Tibial nerve (tissue), 4 donors: Measurements from ENCODE around the gene ARMH1. TPM values are rescaled to one million over a fixed set of nuclear protein-coding genes. Genes with fewer than 3 reads are reported as not detected.

Source experiments
- DNase-seq, 2 donors: peaks; one replicate each; pipeline ENCODE4 v3.0.0-alpha.2; 2019; ENCODE audit warnings: low spot score in 2 of 2
- H3K27ac ChIP-seq, 4 donors: fragments of 200-600 bp; sonication (generic) in 3 of 4; one replicate each; pipeline ENCODE4 v1.5.1; 2017 to 2019; ENCODE audit warnings: mild to moderate bottlenecking in 1 of 4
- H3K27me3 ChIP-seq, 2 donors: fragments of 200-600 bp; sonication (generic) in 1 of 2; one replicate each; pipeline versions ENCODE4 v1.5.1 to v1.6.0; 2017 to 2019
- H3K36me3 ChIP-seq, 3 donors: fragments of 200-600 bp; sonication (generic); one replicate each; pipeline ENCODE4 v1.5.1; 2018 to 2019
- H3K4me1 ChIP-seq, 4 donors: fragments of 200-600 bp; sonication (generic) in 3 of 4; one replicate each; pipeline ENCODE4 v1.5.1; 2017 to 2019
- H3K4me3 ChIP-seq, 4 donors: fragments of 200-600 bp; sonication (generic) in 3 of 4; one replicate each; pipeline ENCODE4 v1.5.1; 2017 to 2019; ENCODE audit warnings: mild to moderate bottlenecking in 1 of 4, moderate library complexity in 1 of 4
- H3K9me3 ChIP-seq, 4 donors: fragments of 200-600 bp; sonication (generic) in 3 of 4; one replicate each; pipeline ENCODE4 v1.5.1; 2017 to 2019
- CTCF ChIP-seq, 5 experiments: fragments of 200-600 bp in 3 of 5; fragments of 450-650 bp in 2 of 5; sonication (generic) in 3 of 5; IDR thresholded peaks; one replicate each; pipeline ENCODE4 v1.5.1; 2016 to 2019; ENCODE audit warnings: antibody characterized with exemption in 5 of 5, mild to moderate bottlenecking in 3 of 5, moderate library complexity in 2 of 5
- EP300 ChIP-seq, 2 donors: sonication (generic); formaldehyde crosslinking; IDR thresholded peaks; one replicate each; pipeline ENCODE4 v1.6.1; 2017; ENCODE audit warnings: antibody characterized with exemption in 2 of 2, mild to moderate bottlenecking in 1 of 2
- POLR2A ChIP-seq, 2 donors: fragments of 450-650 bp; IDR thresholded peaks; one replicate each; pipeline ENCODE4 v1.6.1; 2017; ENCODE audit warnings: antibody characterized with exemption in 2 of 2, mild to moderate bottlenecking in 2 of 2, moderate library complexity in 2 of 2
- WGBS, 2 donors: methylation state at CpG; one replicate each; pipeline ENCODE4 v1.1.5; 2018; 5-methylcytosine and 5-hydroxymethylcytosine counted together
- total RNA-seq, 4 donors: library from RNA; depleted of rRNA; stranded (reverse); fragments of >200 nt; gene quantifications; one replicate each; pipeline ENCODE4 v1.1.0, GENCODE V29; 2016

ARMH1 gene
- total RNA-seq, 4 donors from 2014 or later = 0.66 to 7.1 (median 2.9) TPM

- no peak overlapping the region for H3K4me3 ChIP-seq
- TF ChIP-seq EP300 (IDR thresholded peaks at IDR 0.05) = no peak
- TF ChIP-seq POLR2A (IDR thresholded peaks at IDR 0.05) = no peak
- TF ChIP-seq CTCF (IDR thresholded peaks at IDR 0.05) = no peak
- DNase-seq = no peak
- H3K9me3 ChIP-seq = no peaks in the 10 kb centered on the region
- no peak overlapping the region for H3K27ac ChIP-seq
- H3K36me3 ChIP-seq = peaks cover 0 to 91% (median 0%) of the 10 kb centered on the region in 3 donors
- H3K27me3 ChIP-seq = no peaks in the 10 kb centered on the region
- WGBS, 2 donors = 75 to 86% methylated on average over 13 of the region's 13 CpGs
- peaks cover 0 to 6% (median 0%) of the 10 kb centered on the region in 4 donors for H3K4me1 ChIP-seq
Observed at GRCh38 chr1:44649788-44650158, 24.7 kb upstream of the ARMH1 start.

- DNase-seq = no peak
- Histone ChIP-seq H3K27ac (no peak overlapping the region), H3K27me3 (no peaks in the 10 kb centered on the region), H3K4me3 (no peak overlapping the region), H3K4me1 (peaks cover 0 to under 1% (median 0%) of the 10 kb centered on the region in 4 donors), H3K36me3 (peaks cover 0 to 91% (median 0%) of the 10 kb centered on the region in 3 donors), H3K9me3 (no peaks in the 10 kb centered on the region)
- 69 to 75% methylated on average over 19 to 22 of the region's 23 CpGs for WGBS, 2 donors
- TF ChIP-seq EP300 (IDR thresholded peaks at IDR 0.05) = no peak
- TF ChIP-seq CTCF (IDR thresholded peaks at IDR 0.05) = no peak
- no peak for TF ChIP-seq POLR2A (IDR thresholded peaks at IDR 0.05)
Observed at GRCh38 chr1:44650159-44650831, 24.2 kb upstream of the ARMH1 start.

- no peak for DNase-seq
- Histone ChIP-seq H3K36me3 (peaks cover 0 to 89% (median 0%) of the 10 kb centered on the region in 3 donors), H3K4me1 (no peaks in the 10 kb centered on the region), H3K27me3 (no peaks in the 10 kb centered on the region), H3K27ac (no peak overlapping the region), H3K4me3 (no peak overlapping the region), H3K9me3 (no peaks in the 10 kb centered on the region)
- WGBS, 2 donors = 68 to 81% methylated on average over 8 of the region's 8 CpGs
- TF ChIP-seq EP300 (IDR thresholded peaks at IDR 0.05) (no peak), POLR2A (IDR thresholded peaks at IDR 0.05) (no peak), CTCF (IDR thresholded peaks at IDR 0.05) (no peak)
Observed at GRCh38 chr1:44651069-44651468, 23.4 kb upstream of the ARMH1 start.

- peak; percentile 71 to 87 for DNase-seq
- Histone ChIP-seq H3K4me1 (no peaks in the 10 kb centered on the region), H3K36me3 (peaks cover 0 to 89% (median 0%) of the 10 kb centered on the region in 3 donors), H3K27me3 (no peaks in the 10 kb centered on the region), H3K4me3 (no peak overlapping the region), H3K27ac (peak overlapping the region in 2 of 4 donors; percentile 11 to 28), H3K9me3 (no peaks in the 10 kb centered on the region)
- 47 to 50% methylated on average over 7 of the region's 7 CpGs for WGBS, 2 donors
- no peak for TF ChIP-seq EP300 (IDR thresholded peaks at IDR 0.05)
- peak; percentile 88 to 96 (median 92) for TF ChIP-seq CTCF (IDR thresholded peaks at IDR 0.05)
Observed at GRCh38 chr1:44652445-44653106, 21.9 kb upstream of the ARMH1 start.
